Hypothalamus (tissue), 51 donors: ENCODE results near the gene MOG.
A peak's percentile ranks its signal among the peaks of the same experiment; 100 is the strongest.

Experiments
- DNase-seq, 51 donors: peaks; one replicate each; lab custom pipeline; 2025; lab: John Stamatoyannopoulos, UW

MOG gene

GRCh38 chr6:29673161-29673560 is 16.3 kb downstream of the MOG start:
- DNase-seq = peak in 2 of 51 donors; percentile 21 to 37

GRCh38 chr6:29674008-29674407 is 17.1 kb downstream of the MOG start:
- DNase-seq = no peak

GRCh38 chr6:29675561-29675960 is 18.7 kb downstream of the MOG start:
- DNase-seq = no peak

- no peak for DNase-seq
Observed at GRCh38 chr6:29676981-29677601, 20.2 kb downstream of the MOG start.

- DNase-seq = no peak
Observed at GRCh38 chr6:29678114-29678513, 21.2 kb downstream of the MOG start.

GRCh38 chr6:29679962-29680361 is 23.1 kb downstream of the MOG start:
- no peak for DNase-seq

GRCh38 chr6:29680416-29680815 is 23.5 kb downstream of the MOG start:
- no peak for DNase-seq

- no peak for DNase-seq
Observed at GRCh38 chr6:29680904-29681303, 24.0 kb downstream of the MOG start, which contains the start of gene ZFP57. Gene ZFP57, minus strand, starts transcription at chr6:29681152. Its CDS starts 4,149 bp downstream, at chr6:29677003.

- DNase-seq = no peak
Observed at GRCh38 chr6:29681811-29682210, 24.9 kb downstream of the MOG start.

- DNase-seq = peak in 21 of 51 donors; percentile 1 to 65 (median 26)
Observed at GRCh38 chr6:29685718-29686326, 28.9 kb downstream of the MOG start.

- no peak for DNase-seq
Observed at GRCh38 chr6:29694637-29695036, 37.7 kb downstream of the MOG start.

- peak in 10 of 51 donors; percentile 2 to 40 (median 8) for DNase-seq
Observed at GRCh38 chr6:29696147-29697125, 39.5 kb downstream of the MOG start.

GRCh38 chr6:29702519-29703103 is 45.7 kb downstream of the MOG start:
- DNase-seq = peak in 20 of 51 donors; percentile 2 to 60 (median 13)

- DNase-seq = peak in 19 of 51 donors; percentile 2 to 58 (median 9)
Observed at GRCh38 chr6:29705389-29706231, 48.7 kb downstream of the MOG start.

GRCh38 chr6:29708432-29709179 is 51.7 kb downstream of the MOG start:
- DNase-seq = no peak

GRCh38 chr6:29709188-29709587 is 52.3 kb downstream of the MOG start:
- no peak for DNase-seq

GRCh38 chr6:29710281-29710941 is 53.5 kb downstream of the MOG start:
- DNase-seq = no peak

GRCh38 chr6:29720863-29721262 is 64.0 kb downstream of the MOG start:
- no peak for DNase-seq
